GF-D8 (cell line): ENCODE measurements around the gene TNFRSF12A.

Experiments
- DNase-seq: peaks from one replicate; lab custom pipeline; 2025; lab: John Stamatoyannopoulos, UW

Gene TNFRSF12A

GRCh38 chr16:3026609-3027488, 6.7 kb downstream of the TNFRSF12A start:
- no peak for DNase-seq

DNA sequence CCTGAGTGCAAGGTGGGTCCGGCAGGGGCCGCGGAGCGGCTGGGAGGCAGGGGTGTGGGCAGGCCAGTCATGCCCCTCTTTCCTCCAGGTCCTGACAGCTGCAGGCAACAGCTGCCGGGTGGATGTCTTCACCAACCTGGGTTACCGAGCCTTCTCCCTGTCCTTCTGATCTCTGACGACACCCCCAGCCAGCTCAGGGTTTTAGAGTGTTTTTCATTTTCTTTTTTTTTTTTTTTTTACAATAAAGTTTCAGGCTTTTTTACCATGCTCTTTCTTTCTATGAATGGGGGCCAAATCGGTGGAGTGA, 7.3 kb downstream of the TNFRSF12A start:
- DNase-seq, result no peak

DNA sequence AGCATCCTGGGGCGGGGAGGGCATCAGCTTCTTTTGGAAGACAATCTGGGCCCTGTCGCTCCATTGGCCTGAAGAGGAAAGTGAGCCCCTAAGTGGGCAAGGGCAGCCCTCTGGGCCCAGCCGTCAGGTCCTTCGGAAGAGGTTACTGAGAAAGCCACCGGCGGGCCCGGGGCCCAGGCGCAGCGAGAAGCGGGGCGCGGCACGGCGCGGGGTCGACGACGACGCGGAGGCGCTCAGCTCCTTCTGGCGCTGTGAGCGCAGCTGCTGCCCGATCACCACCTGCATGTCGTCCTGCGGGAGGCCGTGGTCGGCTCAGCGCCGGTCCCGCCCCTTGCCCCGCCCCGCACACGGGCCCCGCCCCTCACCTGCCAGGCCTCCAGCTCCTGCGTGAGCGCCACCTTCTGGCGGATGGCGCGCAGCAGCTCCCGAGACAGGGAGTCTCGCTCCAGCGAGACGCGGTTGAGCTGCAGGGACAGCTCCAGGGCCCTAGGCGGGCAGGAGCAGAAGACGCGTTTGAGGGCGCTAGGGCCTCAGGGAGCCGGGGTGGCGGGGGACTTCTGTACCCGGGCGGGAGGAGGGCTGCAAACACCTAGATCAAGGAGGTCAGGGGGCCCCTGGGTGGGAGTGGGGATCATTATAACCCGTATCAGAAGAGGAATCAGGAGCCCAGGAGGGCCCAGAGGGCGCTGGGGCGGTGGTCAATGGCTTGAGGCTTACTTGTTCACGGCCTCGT, 8.0 kb downstream of the TNFRSF12A start:
- DNase-seq, result peak; percentile 30

DNA sequence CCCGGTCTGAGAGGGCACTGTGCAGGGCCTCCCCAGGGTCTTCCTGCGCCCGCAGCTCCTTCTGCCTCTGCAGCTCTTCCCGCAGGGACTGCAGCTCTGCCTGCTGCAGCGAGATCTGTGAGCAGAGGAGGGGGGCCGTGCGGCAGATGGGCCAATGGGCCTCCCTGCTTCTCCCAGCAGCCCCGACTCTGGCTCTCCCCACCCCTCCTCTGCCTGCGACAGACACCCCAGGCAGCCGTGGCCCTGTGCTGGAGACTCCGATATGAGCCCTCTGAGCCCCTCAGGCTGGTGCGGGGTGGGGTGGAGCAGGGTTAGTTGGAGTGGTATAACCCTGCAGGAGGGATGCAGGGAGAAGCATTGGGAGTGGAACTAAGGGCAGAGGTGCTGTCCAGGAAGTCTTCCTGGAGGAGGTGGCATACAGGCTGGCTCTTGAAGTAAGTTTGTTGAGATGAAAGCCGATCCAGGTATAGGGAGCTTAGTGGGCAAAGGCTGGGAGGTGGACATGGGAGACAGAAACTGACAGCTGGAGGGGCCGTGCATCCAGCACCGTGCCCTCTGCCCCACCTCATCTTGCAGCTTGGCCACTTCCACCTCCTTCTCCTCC, 8.7 kb downstream of the TNFRSF12A start:
- no peak for DNase-seq

- DNase-seq, result no peak
Observed at GRCh38 chr16:3029491-3030221, 9.5 kb downstream of the TNFRSF12A start.

- no peak for DNase-seq
Observed at GRCh38 chr16:3030222-3031212, 10.3 kb downstream of the TNFRSF12A start.

DNA sequence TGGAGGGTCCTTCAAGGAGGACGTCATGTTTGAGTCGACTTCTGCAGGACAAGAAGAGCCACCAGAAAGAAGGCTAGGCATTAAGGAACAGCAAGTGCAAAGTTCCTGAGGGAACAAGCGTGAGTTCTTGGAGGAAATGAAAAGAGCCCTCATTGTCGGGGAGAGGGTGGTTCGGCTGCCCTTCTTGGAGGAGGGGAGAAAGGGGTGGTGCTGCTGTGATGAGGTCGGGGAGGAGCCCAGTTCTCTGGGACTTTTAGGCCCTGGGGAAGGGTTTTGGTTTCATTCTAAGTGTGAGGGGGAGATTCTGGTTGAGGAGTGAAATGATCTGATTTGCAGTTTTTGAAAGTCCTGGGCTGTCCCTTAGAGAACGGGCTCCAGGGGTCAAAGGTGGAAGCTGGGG, 12.5 kb downstream of the TNFRSF12A start:
- DNase-seq, result no peak

DNA sequence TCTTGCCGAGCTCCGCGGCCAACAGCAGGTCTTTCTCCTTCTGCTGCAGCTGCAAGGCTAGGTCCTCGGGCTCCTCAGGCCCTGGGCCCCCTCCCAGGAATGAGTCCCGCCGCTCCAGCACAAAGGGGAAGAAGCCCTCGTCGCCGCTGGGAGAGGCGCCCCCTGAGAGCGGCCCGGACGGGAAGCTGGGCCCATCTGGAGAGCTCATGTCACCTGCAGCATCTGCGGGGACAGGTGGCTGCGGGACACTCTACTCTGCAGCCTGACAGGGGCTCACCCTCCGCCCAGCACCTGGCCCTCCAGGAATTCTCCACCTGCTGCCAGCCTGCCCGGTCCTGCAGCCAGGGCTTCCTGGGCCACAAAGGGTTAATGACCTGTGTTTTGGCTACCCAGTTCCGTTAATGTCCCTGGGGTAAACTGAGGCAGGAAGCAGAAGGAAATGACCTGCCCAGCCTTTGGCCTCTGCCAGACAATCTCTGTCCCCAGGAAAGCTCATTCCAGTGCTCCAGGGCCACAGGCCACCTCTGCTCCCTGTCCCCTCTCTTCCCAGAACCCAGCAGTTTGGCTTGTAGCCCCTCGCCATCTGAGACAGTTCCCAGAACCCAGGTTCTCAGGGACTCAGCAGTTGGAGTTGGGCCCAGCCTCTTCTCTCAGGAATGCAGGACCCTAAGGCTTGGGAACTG, 15.3 kb downstream of the TNFRSF12A start:
- DNase-seq, result no peak

DNA sequence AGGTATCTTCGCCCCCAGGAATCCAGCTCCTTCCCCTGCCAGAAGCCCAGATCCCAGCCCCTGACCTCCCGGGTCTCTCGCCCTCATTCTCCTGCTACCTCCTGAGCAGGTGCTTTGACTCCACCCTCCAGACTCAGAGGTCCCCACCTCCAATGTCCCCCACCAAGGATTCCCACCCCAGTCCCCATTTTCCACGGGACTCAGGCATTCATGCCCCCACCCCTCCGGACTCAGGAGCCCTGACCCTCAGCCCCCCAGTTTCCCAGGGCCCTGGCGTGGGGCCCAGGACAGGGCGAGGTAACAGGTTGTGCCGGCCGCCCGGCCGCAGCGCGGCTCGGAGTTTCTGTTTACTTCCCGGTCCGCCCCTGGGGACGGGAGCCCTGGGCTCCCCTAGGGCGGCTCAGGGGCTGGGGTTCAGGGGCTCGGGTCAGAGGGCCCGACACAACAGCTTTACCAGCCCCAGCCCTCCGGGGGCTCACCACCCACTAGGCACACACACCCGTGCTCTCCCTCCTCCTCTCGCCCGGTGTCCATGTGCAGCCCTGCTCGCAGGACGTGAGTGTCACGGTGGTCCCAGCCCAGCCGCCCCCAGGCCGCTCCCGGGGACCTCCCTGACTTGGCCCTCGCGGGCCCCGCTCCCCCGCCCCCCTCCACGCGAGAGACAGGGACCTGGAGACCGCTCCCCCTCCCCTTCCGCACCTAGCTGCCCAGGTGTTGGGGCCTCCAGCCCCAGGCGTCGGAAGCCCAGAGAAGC, 16.0 kb downstream of the TNFRSF12A start:
- no peak for DNase-seq

DNA sequence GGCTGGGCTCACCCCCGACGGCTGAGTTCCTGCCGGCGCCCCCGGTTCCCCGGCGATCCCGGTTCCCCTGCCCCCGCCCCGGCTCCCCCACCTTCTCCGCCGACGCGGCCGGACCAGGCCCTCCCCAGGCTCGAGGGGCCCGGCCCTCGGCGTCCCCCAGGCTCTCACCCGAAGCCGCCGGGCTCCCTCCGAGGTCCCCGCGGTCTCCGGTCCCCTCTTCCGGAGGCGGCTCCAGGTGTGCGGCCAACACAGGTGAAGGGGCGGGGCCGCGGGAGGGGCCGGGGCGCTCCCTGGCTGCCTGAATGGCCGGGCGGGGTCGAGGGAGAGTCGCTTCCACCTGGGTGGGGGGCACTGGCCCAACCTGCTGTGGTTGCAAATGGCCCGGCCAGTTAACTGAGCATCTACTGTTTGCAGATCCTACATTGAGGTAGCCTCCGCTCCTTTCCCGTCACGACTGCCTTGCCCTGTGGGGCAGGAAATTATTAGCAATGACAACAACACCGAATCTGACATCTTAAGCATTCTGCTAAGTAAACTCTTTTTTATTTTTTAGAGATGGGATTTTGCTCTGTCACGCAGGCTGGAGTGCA, 16.7 kb downstream of the TNFRSF12A start, which contains the start of gene BICDL2:
BICDL2 (minus strand) TSS at position 219 of the 590 bp plus-strand sequence. CDS start 1,448 bp downstream, outside the sequence.
- DNase-seq, result no peak

DNA sequence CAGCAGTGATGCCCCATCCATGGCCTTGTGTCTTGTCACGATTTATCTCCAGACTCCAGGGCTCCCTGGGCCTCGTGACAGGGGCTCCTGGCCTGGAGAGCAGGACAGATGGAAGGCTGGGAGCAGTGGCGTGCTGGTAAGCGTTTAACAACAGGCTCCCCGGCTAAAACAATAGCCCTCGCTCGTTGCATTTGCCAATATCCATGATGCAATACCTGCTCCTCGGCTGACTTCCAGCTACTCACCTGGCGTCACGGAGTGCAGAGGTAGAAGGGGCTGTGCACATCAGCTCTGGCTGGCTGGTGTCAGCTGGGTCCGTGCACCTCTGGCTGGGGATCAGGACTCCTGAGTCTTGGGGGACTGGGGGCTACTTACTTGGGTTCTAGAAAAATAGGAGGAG, 18.1 kb downstream of the TNFRSF12A start:
- DNase-seq, result no peak

DNA sequence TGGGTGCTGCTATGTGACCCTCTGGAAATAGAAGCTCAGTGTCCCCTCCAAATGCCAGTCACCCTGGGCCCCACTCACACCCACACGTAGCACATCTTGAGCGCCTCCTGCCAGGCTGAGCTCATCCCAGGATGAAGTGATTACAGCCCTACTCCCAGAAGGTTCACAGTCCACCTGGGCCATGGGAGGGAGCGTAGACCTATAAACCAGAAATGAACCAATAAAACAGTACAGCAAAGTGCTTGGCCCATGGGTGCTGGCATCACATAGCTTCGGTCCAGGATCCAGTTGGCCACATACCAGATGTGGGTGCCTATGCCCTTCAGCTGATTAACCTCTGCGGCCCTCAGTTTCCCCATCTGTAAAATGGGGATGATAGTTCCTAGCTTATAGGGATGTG, 18.7 kb downstream of the TNFRSF12A start:
- DNase-seq, result no peak

- no peak for DNase-seq
Observed at GRCh38 chr16:3042376-3042775, 22.2 kb downstream of the TNFRSF12A start.

- no peak for DNase-seq
Observed at GRCh38 chr16:3044708-3045107, 24.5 kb downstream of the TNFRSF12A start.

- DNase-seq, result no peak
Observed at GRCh38 chr16:3045758-3046640, 25.8 kb downstream of the TNFRSF12A start, which contains the start of gene MMP25. MMP25 (plus strand) TSS chr16:3046561; CDS start chr16:3046918, 357 bp downstream.

- no peak for DNase-seq
Observed at GRCh38 chr16:3046641-3047386, 26.6 kb downstream of the TNFRSF12A start.

DNA sequence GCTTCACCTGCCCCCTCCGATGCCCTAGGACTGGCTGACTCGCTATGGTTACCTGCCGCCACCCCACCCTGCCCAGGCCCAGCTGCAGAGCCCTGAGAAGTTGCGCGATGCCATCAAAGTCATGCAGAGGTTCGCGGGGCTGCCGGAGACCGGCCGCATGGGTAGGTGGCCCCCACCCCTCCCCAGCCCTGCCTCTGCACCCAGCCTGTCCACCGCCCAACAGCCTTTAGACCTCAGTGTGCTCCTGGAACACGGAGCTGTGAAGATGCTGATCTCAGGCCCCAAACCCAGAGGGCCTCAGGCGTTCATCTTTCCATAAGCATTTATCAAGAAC, 27.2 kb downstream of the TNFRSF12A start:
- no peak for DNase-seq
